GM06990 (cell line): Measurements from ENCODE around the gene NAA38.

Experiments used
- DNase-seq: peaks from one replicate; pipeline ENCODE4 v3.0.0-alpha.2; 2011; ENCODE audit not compliant: insufficient read length; ENCODE audit errors: extremely low read depth
- H3K27me3 ChIP-seq: replicated peaks from 2 replicates; pipeline ENCODE4 v1.6.0; 2011; ENCODE audit warnings: low read length; ENCODE audit not compliant: control insufficient read depth, insufficient read depth
- H3K36me3 ChIP-seq: 2 replicates; pipeline ENCODE4 v1.5.1; 2011; ENCODE audit warnings: low read length; ENCODE audit not compliant: control insufficient read depth, insufficient read depth
- H3K4me3 ChIP-seq: replicated peaks from 2 replicates; pipeline ENCODE4 v1.5.1; 2011; ENCODE audit warnings: low read depth, mild to moderate bottlenecking, control low read depth, low read length
- TF ChIP-seq, protein P1 (sequence below): IDR thresholded peaks from 2 replicates; pipeline ENCODE4 v1.5.1; 2011; ENCODE audit warnings: low read length, control low read depth, mild to moderate bottlenecking, inconsistent platforms; ENCODE audit not compliant: insufficient read depth, poor library complexity, severe bottlenecking

Gene NAA38

DNA sequence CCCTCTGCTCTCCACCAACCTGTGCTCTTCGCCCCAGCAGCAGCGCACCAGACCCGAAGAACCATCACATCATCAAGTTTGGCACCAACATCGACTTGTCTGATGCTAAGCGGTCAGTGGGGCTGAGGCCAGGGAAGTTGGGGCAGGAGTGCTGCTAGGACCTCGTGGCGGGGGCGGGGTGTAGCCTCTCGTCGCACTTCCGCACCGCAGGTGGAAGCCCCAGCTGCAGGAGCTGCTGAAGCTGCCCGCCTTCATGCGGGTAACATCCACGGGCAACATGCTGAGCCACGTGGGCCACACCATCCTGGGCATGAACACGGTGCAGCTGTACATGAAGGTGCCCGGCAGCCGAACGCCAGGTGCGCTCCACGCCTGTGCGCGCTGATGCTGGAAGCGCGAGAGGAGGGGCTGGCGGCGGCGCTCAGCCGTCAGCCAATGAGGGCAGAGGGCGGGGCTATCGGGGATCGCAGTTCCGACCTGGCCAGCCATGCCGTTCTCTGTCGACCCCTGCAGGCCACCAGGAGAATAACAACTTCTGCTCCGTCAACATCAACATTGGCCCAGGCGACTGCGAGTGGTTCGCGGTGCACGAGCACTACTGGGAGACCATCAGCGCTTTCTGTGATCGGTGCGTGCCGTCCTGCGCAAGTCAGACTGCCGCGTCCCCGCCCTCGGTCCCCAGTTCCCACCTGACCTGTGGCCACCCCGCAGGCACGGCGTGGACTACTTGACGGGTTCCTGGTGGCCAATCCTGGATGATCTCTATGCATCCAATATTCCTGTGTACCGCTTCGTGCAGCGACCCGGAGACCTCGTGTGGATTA, 5.7 kb downstream of the NAA38 start:
- TF ChIP-seq, protein P1, sequence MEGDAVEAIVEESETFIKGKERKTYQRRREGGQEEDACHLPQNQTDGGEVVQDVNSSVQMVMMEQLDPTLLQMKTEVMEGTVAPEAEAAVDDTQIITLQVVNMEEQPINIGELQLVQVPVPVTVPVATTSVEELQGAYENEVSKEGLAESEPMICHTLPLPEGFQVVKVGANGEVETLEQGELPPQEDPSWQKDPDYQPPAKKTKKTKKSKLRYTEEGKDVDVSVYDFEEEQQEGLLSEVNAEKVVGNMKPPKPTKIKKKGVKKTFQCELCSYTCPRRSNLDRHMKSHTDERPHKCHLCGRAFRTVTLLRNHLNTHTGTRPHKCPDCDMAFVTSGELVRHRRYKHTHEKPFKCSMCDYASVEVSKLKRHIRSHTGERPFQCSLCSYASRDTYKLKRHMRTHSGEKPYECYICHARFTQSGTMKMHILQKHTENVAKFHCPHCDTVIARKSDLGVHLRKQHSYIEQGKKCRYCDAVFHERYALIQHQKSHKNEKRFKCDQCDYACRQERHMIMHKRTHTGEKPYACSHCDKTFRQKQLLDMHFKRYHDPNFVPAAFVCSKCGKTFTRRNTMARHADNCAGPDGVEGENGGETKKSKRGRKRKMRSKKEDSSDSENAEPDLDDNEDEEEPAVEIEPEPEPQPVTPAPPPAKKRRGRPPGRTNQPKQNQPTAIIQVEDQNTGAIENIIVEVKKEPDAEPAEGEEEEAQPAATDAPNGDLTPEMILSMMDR = peak; percentile 95
- H3K27me3 ChIP-seq = no peaks in the 10 kb centered on the region
- H3K4me3 ChIP-seq = peak overlapping the region; percentile 65
- H3K36me3 ChIP-seq = peaks cover 41% of the 10 kb centered on the region
- peak; percentile 91 for DNase-seq

DNA sequence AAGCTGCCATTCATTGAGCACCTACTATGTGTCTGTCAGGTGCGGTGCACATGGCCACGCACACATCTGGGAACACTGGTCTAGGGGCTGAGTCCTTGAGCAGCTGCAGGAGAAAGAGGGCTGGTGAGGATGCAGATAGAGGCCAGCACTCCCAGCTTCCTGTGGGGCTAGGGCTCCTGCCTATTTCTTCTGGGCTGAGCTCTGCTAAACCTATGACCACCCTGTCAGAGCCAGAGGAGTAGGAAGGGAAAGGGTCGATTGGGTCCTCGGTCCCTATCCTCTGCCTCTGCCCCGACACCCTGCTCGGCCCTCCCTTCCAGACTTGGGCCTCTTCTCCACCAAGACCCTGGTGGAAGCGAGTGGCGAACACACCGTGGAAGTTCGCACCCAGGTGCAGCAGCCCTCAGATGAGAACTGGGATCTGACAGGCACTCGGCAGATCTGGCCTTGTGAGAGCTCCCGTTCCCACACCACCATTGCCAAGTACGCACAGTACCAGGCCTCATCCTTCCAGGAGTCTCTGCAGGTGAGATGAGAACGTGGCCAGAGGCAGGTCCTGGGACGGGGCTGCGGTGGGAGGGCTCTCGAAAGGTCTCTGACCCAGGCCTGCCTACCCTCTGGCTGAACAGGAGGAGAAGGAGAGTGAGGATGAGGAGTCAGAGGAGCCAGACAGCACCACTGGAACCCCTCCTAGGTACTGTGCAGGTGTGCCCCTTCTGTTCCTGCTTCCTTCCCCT, 6.5 kb downstream of the NAA38 start:
- H3K27me3 ChIP-seq = no peaks in the 10 kb centered on the region
- H3K4me3 ChIP-seq = peak overlapping the region; percentile 65
- H3K36me3 ChIP-seq = peaks cover 46% of the 10 kb centered on the region
- no peak for DNase-seq
- TF ChIP-seq, protein P1 = no peak

DNA sequence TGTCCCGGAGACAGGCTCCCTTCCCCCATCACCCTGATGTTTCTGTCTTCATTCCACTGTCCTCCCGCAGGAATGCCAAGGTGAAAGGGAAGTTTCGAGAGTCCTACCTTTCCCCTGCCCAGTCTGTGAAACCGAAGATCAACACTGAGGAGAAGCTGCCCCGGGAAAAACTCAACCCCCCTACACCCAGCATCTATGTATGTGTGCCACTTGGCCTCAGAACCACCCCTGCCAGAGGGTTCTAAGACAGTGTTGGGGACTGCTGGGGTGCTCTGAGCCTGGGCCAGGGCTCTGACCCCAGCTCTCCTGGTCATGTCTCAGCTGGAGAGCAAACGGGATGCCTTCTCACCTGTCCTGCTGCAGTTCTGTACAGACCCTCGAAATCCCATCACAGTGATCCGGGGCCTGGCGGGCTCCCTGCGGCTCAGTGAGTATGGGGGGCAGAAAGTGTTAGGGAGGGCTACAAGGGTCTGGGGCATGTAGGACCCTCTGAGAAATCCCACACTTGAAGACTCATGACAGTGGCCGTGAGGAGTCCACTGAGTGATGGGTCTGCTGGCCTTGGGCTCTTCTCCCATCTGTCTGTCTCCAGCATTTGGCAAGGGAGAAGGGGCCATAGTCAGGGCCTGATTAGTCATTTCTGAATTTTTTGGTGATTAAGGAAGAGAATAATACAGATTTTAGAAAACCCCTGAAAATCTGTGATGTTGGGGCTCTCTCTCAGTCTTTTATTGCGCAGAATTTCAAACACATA, 7.4 kb downstream of the NAA38 start:
- DNase-seq = no peak
- no peak overlapping the region for H3K4me3 ChIP-seq
- H3K36me3 ChIP-seq = peaks cover 46% of the 10 kb centered on the region
- no peaks in the 10 kb centered on the region for H3K27me3 ChIP-seq
- TF ChIP-seq, protein P1 = no peak

DNA sequence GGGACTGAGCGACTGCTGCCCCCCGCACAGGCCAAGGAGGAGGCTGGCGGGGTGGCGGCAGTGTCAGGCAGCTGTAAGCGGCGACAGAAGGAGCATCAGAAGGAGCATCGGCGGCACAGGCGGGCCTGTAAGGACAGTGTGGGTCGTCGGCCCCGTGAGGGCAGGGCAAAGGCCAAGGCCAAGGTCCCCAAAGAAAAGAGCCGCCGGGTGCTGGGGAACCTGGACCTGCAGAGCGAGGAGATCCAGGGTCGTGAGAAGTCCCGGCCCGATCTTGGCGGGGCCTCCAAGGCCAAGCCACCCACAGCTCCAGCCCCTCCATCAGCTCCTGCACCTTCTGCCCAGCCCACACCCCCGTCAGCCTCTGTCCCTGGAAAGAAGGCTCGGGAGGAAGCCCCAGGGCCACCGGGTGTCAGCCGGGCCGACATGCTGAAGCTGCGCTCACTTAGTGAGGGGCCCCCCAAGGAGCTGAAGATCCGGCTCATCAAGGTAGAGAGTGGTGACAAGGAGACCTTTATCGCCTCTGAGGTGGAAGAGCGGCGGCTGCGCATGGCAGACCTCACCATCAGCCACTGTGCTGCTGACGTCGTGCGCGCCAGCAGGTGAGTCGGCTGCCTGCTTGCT, 8.1 kb downstream of the NAA38 start:
- peaks cover 46% of the 10 kb centered on the region for H3K36me3 ChIP-seq
- no peak for DNase-seq
- no peak overlapping the region for H3K4me3 ChIP-seq
- TF ChIP-seq, protein P1 = no peak
- H3K27me3 ChIP-seq = no peaks in the 10 kb centered on the region

DNA sequence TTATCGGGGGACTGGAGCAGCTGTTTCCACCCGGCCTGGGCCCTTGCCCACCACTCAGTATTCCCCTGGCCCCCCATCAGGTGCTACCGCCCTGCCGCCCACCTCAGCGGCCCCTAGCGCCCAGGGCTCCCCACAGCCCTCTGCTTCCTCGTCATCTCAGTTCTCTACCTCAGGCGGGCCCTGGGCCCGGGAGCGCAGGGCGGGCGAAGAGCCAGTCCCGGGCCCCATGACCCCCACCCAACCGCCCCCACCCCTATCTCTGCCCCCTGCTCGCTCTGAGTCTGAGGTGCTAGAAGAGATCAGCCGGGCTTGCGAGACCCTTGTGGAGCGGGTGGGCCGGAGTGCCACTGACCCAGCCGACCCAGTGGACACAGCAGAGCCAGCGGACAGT, 8.6 kb downstream of the NAA38 start:
- H3K36me3 ChIP-seq = peaks cover 46% of the 10 kb centered on the region
- DNase-seq = no peak
- no peak overlapping the region for H3K4me3 ChIP-seq
- TF ChIP-seq, protein P1 = no peak
- no peaks in the 10 kb centered on the region for H3K27me3 ChIP-seq
